ENCODE results near the gene KSR2.

DNA sequence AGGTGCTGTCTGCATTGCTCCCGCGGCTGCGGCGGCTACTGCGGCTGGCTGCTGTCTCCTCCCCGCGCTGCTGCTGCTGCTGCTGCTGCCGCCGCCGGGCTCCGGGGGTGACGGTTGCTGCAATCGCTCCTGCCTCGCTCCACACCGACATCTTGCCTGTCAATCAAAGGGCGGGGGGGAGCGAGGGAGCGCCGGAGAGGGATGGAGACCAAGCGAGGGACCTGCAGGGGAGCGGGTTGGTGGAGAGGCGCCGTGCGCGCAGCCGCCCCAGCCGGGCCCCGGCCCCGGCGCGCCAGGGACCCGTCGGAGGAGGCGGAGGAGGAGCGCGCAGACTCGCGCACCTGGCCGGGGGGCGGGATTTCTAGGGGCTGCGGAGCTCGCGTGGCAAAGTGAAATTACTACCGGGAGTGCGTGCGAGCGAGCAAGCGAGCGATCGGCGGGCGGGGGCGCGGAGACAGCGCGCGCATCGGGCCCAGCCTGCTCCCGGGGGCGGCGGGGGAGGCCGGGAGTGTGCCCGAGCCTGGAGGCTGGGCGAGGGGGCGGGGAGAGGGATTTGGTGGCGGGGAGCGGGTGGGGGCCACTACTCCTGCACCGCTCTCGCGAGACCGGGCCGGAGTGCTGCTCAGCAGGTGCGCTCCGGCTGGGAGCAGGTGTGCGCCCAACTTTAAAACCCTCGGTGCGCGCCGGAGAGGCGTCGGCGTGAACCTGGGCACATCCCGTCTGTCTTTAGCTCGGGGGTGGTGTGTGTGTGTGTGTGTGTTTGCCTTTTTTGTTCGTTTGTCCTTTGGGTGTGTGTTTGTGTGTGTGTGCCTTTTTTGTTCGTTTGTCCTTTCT is at the start of gene KSR2:
- TF ChIP-seq TCF7L2 (IDR thresholded peaks at IDR 0.05; ENCODE audit: low read depth, low read length) (no peak), YY1 (IDR thresholded peaks at IDR 0.05; ENCODE audit: insufficient read depth, insufficient replicate concordance, low read depth, low read length) (peak; percentile 18), SIN3A (IDR thresholded peaks at IDR 0.05; ENCODE audit: borderline replicate concordance, low read depth, low read length) (no peak), POLR2AphosphoS5 (IDR thresholded peaks at IDR 0.05; ENCODE audit: low read depth, low read length) (no peak), ZNF704 (CRISPR knock-in tag; IDR thresholded peaks at IDR 0.05; ENCODE audit: borderline replicate concordance) (no peak), IKZF1 (IDR thresholded peaks at IDR 0.05) (no peak), FOSL2 (CRISPR knock-in tag; IDR thresholded peaks at IDR 0.05) (no peak), HCFC1 (IDR thresholded peaks at IDR 0.05; ENCODE audit: low read depth, low read length) (no peak), CBX1 (IDR thresholded peaks at IDR 0.05; ENCODE audit: low read depth) (no peak), POLR2A (IDR thresholded peaks at IDR 0.05; ENCODE audit: insufficient read depth in 1 of 2, low read depth in 2 of 2, low read length in 2 of 2) (no peak)
- TF ChIP-seq, protein P1, sequence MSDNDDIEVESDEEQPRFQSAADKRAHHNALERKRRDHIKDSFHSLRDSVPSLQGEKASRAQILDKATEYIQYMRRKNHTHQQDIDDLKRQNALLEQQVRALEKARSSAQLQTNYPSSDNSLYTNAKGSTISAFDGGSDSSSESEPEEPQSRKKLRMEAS (IDR thresholded peaks at IDR 0.05) = no peak

Data from HepG2 (cell line).